GM12878 (cell line): ENCODE results near the gene DMPK. TPM values are rescaled to one million over a fixed set of nuclear protein-coding genes. Genes with fewer than 3 reads are reported as not detected.

ENCODE experiments used
- BCL11A ChIP-seq: IDR thresholded peaks from 2 replicates; pipeline ENCODE4 v1.6.1; 2011; ENCODE audit warnings: low read depth, low read length
- EGR1 ChIP-seq, 2 experiments: IDR thresholded peaks; 1 replicate in 1 of 2; 2 replicates in 1 of 2; pipeline ENCODE4 v1.6.1; 2011 to 2012; ENCODE audit warnings: low read depth in 2 of 2, low read length in 2 of 2, borderline replicate concordance in 1 of 2, mild to moderate bottlenecking in 1 of 2, moderate library complexity in 1 of 2
- FOS ChIP-seq: IDR thresholded peaks from 3 replicates; pipeline ENCODE4 v1.6.1; 2011; ENCODE audit warnings: borderline replicate concordance; ENCODE audit not compliant: insufficient read length; ENCODE audit errors: extremely low read depth
- FOXM1 ChIP-seq: IDR thresholded peaks from 2 replicates; pipeline ENCODE4 v1.6.1; 2012; ENCODE audit warnings: low read depth, mild to moderate bottlenecking, inconsistent platforms, low read length, moderate library complexity
- GABPA ChIP-seq: IDR thresholded peaks from 2 replicates; pipeline ENCODE4 v1.6.1; 2014; ENCODE audit warnings: antibody characterized with exemption, low read depth, mild to moderate bottlenecking, inconsistent platforms
- HDAC2 ChIP-seq: fragments of 200-600 bp; sonication (generic); IDR thresholded peaks from 2 replicates; pipeline ENCODE4 v1.6.1; 2017
- IKZF2 ChIP-seq, 2 experiments: fragments of 450-650 bp; IDR thresholded peaks; 2 replicates each; pipeline ENCODE4 v1.6.1; 2017; ENCODE audit warnings: mild to moderate bottlenecking in 2 of 2, moderate library complexity in 2 of 2
- KAT2A ChIP-seq: conservative IDR thresholded peaks from 2 replicates; pipeline ENCODE4 v1.6.1; 2011; ENCODE audit warnings: low read depth, low read length; ENCODE audit not compliant: control insufficient read depth
- MLLT1 ChIP-seq: fragments of 450-650 bp; IDR thresholded peaks from 2 replicates; pipeline ENCODE4 v1.6.1; 2016; ENCODE audit warnings: mild to moderate bottlenecking
- NFYA ChIP-seq: IDR thresholded peaks from 2 replicates; pipeline ENCODE4 v1.6.1; 2011; ENCODE audit warnings: low read depth, mild to moderate bottlenecking, low read length, improper control_type of control experiment, borderline replicate concordance
- NR2C2 ChIP-seq: IDR thresholded peaks from 2 replicates; pipeline ENCODE4 v1.6.1; 2011; ENCODE audit warnings: borderline replicate concordance, low read depth; ENCODE audit not compliant: control insufficient read depth, insufficient read length
- PAX5 ChIP-seq: IDR thresholded peaks from 2 replicates; pipeline ENCODE4 v1.6.1; 2011; ENCODE audit warnings: low read depth, low read length, borderline replicate concordance
- PML ChIP-seq: IDR thresholded peaks from 2 replicates; pipeline ENCODE4 v1.6.1; 2012; ENCODE audit warnings: low read length, inconsistent platforms
- POLR2A ChIP-seq: IDR thresholded peaks from 2 replicates; pipeline ENCODE4 v1.6.1; 2011; ENCODE audit warnings: low read depth, mild to moderate bottlenecking, low read length
- POLR2AphosphoS2 ChIP-seq: IDR thresholded peaks from 2 replicates; pipeline ENCODE4 v1.6.1; 2011; ENCODE audit warnings: low read depth, mild to moderate bottlenecking, low read length, improper control_type of control experiment, moderate library complexity
- PRDM15 ChIP-seq: fragments of 450-650 bp; formaldehyde crosslinking; IDR thresholded peaks from 2 replicates; pipeline ENCODE4 v1.4.0; 2020; ENCODE audit warnings: mild to moderate bottlenecking, moderate library complexity
- RB1 ChIP-seq: fragments of 450-650 bp; formaldehyde crosslinking; IDR thresholded peaks from 2 replicates; pipeline ENCODE4 v1.6.1; 2017; ENCODE audit warnings: mild to moderate bottlenecking, borderline replicate concordance
- SMAD5 ChIP-seq: IDR thresholded peaks from 2 replicates; pipeline ENCODE4 v1.6.1; 2016; ENCODE audit warnings: antibody characterized with exemption, low read depth
- SMARCA5 ChIP-seq: fragments of 450-650 bp; IDR thresholded peaks from 2 replicates; pipeline ENCODE4 v1.6.1; 2017; ENCODE audit warnings: mild to moderate bottlenecking
- TAF1 ChIP-seq: IDR thresholded peaks from 2 replicates; pipeline ENCODE4 v1.6.1; 2011; ENCODE audit warnings: mild to moderate bottlenecking, low read depth, low read length, borderline replicate concordance
- YBX1 ChIP-seq: fragments of 450-650 bp; IDR thresholded peaks from 2 replicates; pipeline ENCODE4 v1.6.1; 2016; ENCODE audit warnings: antibody characterized with exemption
- YY1 ChIP-seq: IDR thresholded peaks from 2 replicates; pipeline ENCODE4 v1.6.1; 2011; ENCODE audit warnings: low read depth, mild to moderate bottlenecking, low read length
- ZBTB11 ChIP-seq: fragments of 450-650 bp; formaldehyde crosslinking; IDR thresholded peaks from 2 replicates; pipeline ENCODE4 v1.5.0; 2022; ENCODE audit warnings: mild to moderate bottlenecking, missing genetic modification characterization
- polyA plus RNA-seq, 11 experiments: library from polyadenylated mRNA; depleted of rRNA in 4 of 11; unstranded in 6 of 11; stranded (reverse) in 5 of 11; fragments of >200 nt; fragmentation: Nextera tagmentation in 4 of 11; fragmentation: Illumina TruSeq in 1 of 11; extraction: Ambion mirVana in 4 of 11; extraction: Trizol in 1 of 11; gene quantifications; 1 replicate in 1 of 11; 2 replicates in 10 of 11; pipeline versions ENCODE4 v1.2.1 to v1.2.3, GENCODE V29; 2011 to 2016; ENCODE audit warnings: inconsistent platforms in 2 of 11, missing spikeins in 2 of 11, low read depth in 1 of 11
- total RNA-seq, 4 experiments: library from RNA; depleted of rRNA in 3 of 4; stranded (reverse); fragments of >200 nt in 3 of 4; fragmentation: Illumina TruSeq in 1 of 4; extraction: Trizol in 1 of 4; gene quantifications; 2 replicates each; pipeline versions ENCODE4 v1.2.1 to v1.2.3, GENCODE V29; 2013 to 2021

Gene DMPK
- total and polyA plus RNA-seq, 10 of the 15 experiments (the other 5 are each of a cell fraction or from before 2014, with no cell fraction given) = 0.60 to 33.6 (median 5.2) TPM

- TF ChIP-seq YBX1 (no peak), POLR2AphosphoS2 (0 out of 2 replicates have a peak, but pooled peaks have one; percentile 54), NFYA (no peak), TAF1 (peak; percentile 79), EGR1 (IDR thresholded peaks at IDR 0.05; ENCODE audit: borderline replicate concordance in 1 of 2, low read depth in 2 of 2, low read length in 2 of 2) (no peak), FOXM1 (no peak), NR2C2 (no peak), MLLT1 (peak; percentile 99), IKZF2 (IDR thresholded peaks at IDR 0.05) (peak; percentile 20 to 31; a peak in 2 of 4 replicates), POLR2A (peak; percentile 87), HDAC2 (no peak), KAT2A (no peak), RB1 (peak; percentile 80; the same call in 1 of the 2 replicates), SMAD5 (peak; percentile 73; the same call in 1 of the 2 replicates), PML (peak; percentile 49; the same call in 1 of the 2 replicates), PAX5 (0 out of 2 replicates have a peak, but pooled peaks have one; percentile 5), FOS (no peak), GABPA (peak; percentile 82), PRDM15 (CRISPR knock-in tag) (no peak), SMARCA5 (no peak), ZBTB11 (no peak), YY1 (peak; percentile 95), BCL11A (no peak)
Measured at GRCh38 chr19:45730368-45731288, 51.7 kb downstream of the DMPK start, which contains the start of gene FBXO46 (continued).
